Thyroid gland (tissue), 4 donors: ENCODE measurements around the gene QSOX2.

Experiments used
- POLR2A ChIP-seq, 2 donors: fragments of 450-650 bp; IDR thresholded peaks; one replicate each; pipeline ENCODE4 v1.6.1; 2017; ENCODE audit warnings: antibody characterized with exemption in 2 of 2, mild to moderate bottlenecking in 2 of 2, moderate library complexity in 1 of 2
- TF ChIP-seq, protein P1 (sequence below), 6 experiments: fragments of 200-600 bp in 3 of 6; fragments of 450-650 bp in 3 of 6; sonication (generic) in 3 of 6; IDR thresholded peaks; one replicate each; pipeline ENCODE4 v1.5.1; 2016 to 2019; ENCODE audit warnings: antibody characterized with exemption in 6 of 6, mild to moderate bottlenecking in 2 of 6, inconsistent platforms in 1 of 6, moderate library complexity in 1 of 6

GRCh38 chr9:136187197-136187596, 58.4 kb downstream of the QSOX2 start:
- TF ChIP-seq, protein P1, sequence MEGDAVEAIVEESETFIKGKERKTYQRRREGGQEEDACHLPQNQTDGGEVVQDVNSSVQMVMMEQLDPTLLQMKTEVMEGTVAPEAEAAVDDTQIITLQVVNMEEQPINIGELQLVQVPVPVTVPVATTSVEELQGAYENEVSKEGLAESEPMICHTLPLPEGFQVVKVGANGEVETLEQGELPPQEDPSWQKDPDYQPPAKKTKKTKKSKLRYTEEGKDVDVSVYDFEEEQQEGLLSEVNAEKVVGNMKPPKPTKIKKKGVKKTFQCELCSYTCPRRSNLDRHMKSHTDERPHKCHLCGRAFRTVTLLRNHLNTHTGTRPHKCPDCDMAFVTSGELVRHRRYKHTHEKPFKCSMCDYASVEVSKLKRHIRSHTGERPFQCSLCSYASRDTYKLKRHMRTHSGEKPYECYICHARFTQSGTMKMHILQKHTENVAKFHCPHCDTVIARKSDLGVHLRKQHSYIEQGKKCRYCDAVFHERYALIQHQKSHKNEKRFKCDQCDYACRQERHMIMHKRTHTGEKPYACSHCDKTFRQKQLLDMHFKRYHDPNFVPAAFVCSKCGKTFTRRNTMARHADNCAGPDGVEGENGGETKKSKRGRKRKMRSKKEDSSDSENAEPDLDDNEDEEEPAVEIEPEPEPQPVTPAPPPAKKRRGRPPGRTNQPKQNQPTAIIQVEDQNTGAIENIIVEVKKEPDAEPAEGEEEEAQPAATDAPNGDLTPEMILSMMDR (IDR thresholded peaks at IDR 0.05) = no peak
- no peak for TF ChIP-seq POLR2A (IDR thresholded peaks at IDR 0.05)
